ENCODE results near the gene CAPN12.

- no peak for TF ChIP-seq CTCF (conservative IDR thresholded peaks at IDR 0.05)
- TF ChIP-seq EZH2 (IDR thresholded peaks at IDR 0.05; ENCODE audit: low read depth), result no peak
These were observed 600 bp upstream of the CAPN12 start for GRCh38 chr19:38744874-38745273.

All from PC-9 (cell line).